OCI-LY7 (cell line): ENCODE data around the gene MT1A.

Experiments used
- EZH2phosphoT487 ChIP-seq: fragments of 200-600 bp; sonication (generic); IDR thresholded peaks from 2 replicates; pipeline ENCODE4 v1.6.1; 2018; ENCODE audit warnings: low read depth, borderline replicate concordance, mild to moderate bottlenecking, mixed run types, antibody characterized with exemption, low read length, moderate library complexity, mixed read lengths
- TF ChIP-seq, protein P1 (sequence below): fragments of 200-600 bp; sonication (generic); conservative IDR thresholded peaks from 2 replicates; pipeline ENCODE4 v1.5.1; 2014; ENCODE audit warnings: mild to moderate bottlenecking, antibody characterized with exemption, low read length, moderate library complexity, mixed read lengths

DNA sequence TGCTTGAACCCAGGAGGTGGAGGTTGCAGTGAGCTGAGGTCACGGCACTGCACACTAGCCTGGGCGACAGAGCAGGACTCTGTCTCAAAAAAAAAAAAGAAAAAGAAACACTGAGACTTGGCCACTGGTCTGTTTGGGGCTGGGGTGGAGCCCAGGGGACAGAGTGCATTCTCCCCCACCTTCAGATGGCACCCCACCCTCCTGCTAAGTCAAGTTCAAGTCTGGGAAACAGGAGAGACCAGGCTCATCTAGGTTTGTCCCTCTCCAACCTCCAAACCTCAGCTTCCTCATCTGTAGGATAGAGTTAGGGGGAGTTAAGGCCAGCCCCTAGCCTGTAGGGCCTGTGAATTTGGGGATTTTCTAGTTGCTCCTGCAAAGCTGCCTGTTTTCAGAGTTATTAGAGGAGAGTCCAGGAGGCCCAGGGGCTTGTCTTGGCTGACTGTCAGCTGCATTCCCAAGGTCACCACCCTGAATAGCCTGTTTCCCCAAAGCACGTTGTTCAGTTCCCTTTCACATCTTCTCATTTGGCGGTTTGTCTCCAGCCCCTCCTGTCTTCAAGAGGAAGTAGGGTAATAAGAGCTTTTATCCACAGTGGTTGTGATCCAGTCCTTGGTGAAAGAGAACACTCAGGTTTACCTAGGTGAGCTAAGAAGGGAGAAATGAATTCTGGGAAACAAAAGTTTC is 46.9 kb upstream of the MT1A start:
- TF ChIP-seq, protein P1, sequence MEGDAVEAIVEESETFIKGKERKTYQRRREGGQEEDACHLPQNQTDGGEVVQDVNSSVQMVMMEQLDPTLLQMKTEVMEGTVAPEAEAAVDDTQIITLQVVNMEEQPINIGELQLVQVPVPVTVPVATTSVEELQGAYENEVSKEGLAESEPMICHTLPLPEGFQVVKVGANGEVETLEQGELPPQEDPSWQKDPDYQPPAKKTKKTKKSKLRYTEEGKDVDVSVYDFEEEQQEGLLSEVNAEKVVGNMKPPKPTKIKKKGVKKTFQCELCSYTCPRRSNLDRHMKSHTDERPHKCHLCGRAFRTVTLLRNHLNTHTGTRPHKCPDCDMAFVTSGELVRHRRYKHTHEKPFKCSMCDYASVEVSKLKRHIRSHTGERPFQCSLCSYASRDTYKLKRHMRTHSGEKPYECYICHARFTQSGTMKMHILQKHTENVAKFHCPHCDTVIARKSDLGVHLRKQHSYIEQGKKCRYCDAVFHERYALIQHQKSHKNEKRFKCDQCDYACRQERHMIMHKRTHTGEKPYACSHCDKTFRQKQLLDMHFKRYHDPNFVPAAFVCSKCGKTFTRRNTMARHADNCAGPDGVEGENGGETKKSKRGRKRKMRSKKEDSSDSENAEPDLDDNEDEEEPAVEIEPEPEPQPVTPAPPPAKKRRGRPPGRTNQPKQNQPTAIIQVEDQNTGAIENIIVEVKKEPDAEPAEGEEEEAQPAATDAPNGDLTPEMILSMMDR = no peak
- no peak for TF ChIP-seq EZH2phosphoT487
